T-helper 2 cell treated with Interferon-gamma antibody and Interleukin-4, amounts not matched to agents 100 ng/mL and 5 ng/mL, for 36 hours (primary cell): ENCODE measurements around the gene ARIH2. TPM values are rescaled to one million over a fixed set of nuclear protein-coding genes. Genes with fewer than 3 reads are reported as not detected.

Experiments used
- intact Hi-C: fragments of 100-400 bp; cut with micrococcal nuclease; formaldehyde crosslinking; loops from one replicate; pipeline ENCODE4 v1.15.1; 2023
- total RNA-seq: library from RNA; stranded (reverse); gene quantifications from 2 replicates; pipeline ENCODE4 v1.2.3, GENCODE V29; 2022

The ARIH2 gene
- total RNA-seq, 1 donor from 2014 or later, result 119 TPM

DNA sequence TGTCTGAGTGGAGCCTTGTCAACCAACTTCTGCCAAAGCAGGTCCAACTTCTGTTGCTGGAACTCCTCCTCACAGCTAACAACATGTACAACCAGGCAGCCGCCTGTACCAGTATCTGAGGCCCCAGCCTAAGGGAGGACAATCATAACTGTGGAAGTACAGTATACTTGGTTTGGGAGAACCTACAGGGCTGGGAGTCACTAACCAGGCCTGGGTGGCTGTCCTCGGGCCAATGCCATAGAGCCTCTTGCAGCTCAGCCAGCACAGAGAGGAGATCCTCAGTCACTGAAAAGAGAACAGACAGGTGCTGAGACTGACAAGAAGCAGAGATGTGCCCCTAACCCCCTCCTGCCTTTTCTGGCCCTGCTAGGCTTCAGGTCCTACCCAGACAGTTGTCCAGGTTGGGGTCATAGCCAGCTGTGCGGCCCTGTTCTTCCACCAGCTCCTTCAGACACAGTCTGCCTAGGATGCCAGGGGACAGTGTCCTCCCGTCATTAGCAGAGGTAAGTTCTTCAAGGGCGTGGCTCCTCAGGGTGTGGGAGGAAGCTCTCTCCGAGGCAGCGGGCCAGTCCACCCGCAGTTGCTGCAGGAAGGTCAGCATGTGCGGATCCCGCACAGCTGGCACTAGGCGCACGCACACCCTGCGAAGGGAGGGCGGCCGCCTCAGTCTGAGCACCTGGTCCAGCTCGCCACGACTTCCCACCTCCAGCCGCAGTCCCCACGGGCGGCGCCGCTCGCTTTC, 98.8 kb downstream of the ARIH2 start:
- intact Hi-C loops, result no loop called here

DNA sequence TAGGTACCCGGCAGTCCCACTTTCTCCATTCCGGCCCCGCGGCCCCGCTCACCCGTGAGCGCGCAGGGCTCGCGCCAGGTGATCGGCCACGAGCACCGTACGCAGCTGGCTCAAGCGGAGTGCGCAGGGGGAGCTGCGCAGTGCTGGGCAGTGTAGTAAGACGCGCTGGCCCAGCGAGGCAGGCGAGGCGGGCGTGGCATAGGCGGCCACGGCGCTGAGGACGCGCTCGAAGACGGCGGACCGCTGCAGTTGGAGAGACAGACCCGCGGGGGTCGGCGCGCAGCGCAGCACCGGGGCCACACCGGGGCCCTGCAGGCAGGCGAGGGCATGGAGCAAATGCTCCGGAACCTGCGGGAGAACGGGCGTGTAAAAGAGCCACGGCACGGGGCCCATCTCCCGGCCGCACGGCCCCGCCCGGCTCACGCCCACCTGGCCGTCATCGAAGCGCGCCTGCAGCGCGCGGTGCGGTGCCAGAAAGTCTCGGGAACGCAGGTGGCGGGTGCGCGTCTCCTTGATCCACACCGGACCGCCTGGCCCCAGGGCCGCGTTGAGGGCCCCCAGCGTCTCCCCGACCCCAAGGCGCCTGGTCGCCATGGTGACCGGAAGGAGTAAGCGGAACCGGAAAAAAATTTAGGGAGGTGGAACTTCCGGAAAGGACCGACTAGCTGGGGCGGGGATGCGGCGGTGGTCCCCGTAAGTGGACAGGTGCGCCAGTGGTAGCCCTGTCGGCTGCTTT, 99.5 kb downstream of the ARIH2 start, which contains the start of gene DALRD3:
TSS of gene DALRD3 (minus strand) at position 610 of the 736 bp plus-strand sequence. CDS start at position 594, 16 bp downstream.
- intact Hi-C loops, result no loop called here

DNA sequence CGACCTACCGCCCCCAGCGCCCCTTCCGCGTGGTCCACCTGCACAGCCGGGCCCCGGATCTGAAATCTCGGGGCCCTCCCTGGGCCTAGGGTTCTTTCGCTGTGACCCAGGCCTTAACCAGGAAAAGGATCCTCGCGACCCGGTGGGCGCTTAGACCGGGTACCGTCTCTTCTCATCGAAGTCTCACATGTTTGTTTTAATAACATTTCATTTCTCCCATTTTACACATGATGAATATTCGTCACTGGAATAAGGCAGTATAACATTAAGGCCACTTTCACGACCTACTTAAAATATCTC, 100.0 kb downstream of the ARIH2 start:
- intact Hi-C loops, result no loop called here

DNA sequence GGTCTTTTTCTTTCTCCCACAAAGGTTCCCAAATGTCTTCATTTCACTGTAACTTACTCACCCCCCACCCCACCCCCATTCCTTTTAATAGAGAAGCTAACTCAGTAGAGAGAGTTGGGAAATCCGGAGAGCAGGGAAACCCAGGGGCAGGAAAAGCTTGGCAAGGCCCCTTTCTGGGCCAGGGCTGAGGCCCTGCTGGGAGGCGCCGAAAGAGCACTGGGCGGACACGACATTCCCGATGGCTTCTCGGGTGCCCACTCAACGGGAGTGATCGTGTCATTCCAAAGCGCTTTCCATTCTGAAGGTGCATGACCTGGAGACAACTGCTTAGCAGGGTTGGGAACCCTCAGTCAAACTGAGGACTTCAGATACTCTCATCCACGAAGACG, 101.3 kb downstream of the ARIH2 start:
- intact Hi-C loops, result loop anchor here (2.0 kb wide), 2 partner anchors 29 to 393 kb away; partner anchors contain the start of genes P4HTM and TCTA

DNA sequence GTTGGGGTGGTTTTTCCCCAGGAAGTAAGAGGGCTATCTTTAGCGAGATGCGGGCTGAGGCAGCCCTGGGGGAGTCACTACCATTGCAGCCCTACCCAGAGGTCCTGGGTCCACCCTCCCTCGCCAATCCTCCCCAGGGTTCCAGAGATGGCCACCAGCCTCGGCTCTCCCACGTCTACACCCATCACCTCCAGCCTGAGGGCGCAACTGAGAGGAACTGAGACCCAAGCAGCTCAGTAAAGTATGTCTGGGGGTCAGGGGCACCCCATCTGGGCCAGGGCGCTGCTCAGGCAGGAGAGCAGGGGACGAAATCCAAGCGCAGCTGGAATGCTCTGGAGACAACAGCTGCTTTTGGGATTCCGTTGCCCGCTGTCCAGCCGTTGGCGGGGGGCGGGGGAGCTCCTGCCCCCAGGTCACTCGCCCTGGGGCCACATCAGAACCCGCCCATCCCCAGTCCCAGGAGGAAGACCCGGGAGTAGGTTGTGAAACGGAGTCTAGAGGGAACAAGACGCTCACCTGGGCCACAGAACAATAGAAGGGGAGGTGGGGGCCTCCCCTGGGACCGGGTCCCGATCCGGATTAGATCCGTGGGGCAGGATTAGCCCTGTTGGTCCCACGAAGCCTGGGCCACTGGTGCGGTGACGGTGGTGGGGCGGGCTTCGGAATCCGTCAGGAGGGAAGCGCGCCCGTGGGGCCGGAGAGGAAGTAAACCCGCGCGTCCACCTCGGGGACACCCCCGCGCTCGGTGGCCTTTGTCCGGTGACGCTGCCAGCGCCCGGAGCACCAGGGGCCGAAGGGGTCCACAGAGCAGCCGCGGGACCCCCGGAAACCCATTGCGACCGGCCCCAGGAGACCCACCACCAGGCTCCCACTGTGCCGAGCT, 101.9 kb downstream of the ARIH2 start:
- intact Hi-C loops, result loop anchor here (1.0 to 2.0 kb wide), 7 partner anchors 9 to 392 kb away; partner anchors contain the start of genes ARIH2, IMPDH2, IP6K2 and P4HTM

DNA sequence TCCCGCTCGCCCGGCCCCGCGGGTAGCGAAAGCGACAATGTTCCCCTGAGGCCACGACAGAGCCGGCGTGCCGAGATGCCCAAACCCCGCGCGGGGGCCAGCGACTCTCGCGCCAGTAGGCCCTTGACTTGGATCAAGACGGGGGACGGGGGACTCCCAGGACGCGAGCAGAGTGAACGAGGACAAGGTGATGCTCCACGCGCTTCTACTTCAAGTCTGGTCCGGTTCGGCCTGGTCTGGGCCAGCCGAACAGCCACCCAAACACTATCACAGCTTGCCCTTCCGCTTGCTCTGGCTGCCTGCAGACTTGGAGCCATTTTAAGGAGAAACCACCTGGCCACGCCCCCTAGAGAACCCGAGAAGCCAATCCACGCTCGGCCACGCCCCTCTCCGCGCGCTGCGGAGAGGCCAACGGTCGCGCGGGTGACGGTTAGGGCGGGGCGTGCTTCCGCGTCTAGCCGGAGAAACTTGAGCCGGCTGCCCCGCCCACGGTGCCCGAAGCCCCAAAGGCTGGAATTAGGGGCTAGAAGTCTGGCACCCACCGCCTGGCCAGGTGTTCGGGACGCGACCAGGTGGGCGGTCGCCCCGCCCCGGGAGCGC, 102.7 kb downstream of the ARIH2 start:
- intact Hi-C loops, result loop anchor here (1.0 to 2.0 kb wide), 7 partner anchors 8 to 391 kb away; partner anchors contain the start of genes ARIH2, IMPDH2, IP6K2 and P4HTM

DNA sequence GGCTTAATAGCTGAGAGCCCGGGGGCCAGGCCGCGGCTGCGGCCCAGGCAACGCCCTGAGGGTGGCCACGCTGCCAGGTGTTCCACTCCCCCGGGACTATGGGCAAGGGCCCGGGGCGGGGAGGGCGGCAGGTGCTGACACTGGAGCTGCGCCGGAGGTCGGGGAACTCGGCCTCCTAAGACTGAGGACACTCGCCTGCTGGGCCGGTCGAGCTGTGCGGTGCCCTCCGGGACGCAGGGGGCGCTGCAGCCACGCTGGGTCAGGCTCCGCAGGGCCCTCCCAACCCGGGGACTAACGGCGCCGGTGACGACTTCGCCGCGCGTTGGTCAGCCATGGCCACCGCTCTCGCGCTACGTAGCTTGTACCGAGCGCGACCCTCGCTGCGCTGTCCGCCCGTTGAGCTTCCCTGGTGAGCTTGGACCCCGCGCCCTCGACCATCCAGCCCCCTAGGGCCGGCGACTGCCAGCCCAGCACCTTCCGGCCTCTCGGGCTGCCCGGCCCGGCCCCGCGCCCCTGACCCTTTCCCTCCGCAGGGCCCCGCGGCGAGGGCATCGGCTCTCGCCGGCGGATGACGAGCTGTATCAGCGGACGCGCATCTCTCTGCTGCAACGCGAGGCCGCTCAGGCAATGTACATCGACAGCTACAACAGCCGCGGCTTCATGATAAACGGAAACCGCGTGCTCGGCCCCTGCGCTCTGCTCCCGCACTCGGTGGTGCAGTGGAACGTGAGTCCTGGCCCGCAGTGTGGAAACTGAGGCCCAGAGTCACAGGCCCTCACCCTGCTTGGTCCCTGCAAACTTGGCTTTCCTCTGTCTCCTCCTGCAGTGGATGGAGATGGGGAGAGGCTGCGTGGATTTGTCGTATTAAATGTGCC, 103.4 kb downstream of the ARIH2 start, which contains the start of gene NDUFAF3:
TSS of gene NDUFAF3 (plus strand) at position 309 of the 875 bp plus-strand sequence. CDS start at position 333, 24 bp downstream.
- intact Hi-C loops, result loop anchor here (1.0 to 2.0 kb wide), 7 partner anchors 7 to 391 kb away; partner anchors contain the start of genes ARIH2, IMPDH2, IP6K2 and P4HTM

DNA sequence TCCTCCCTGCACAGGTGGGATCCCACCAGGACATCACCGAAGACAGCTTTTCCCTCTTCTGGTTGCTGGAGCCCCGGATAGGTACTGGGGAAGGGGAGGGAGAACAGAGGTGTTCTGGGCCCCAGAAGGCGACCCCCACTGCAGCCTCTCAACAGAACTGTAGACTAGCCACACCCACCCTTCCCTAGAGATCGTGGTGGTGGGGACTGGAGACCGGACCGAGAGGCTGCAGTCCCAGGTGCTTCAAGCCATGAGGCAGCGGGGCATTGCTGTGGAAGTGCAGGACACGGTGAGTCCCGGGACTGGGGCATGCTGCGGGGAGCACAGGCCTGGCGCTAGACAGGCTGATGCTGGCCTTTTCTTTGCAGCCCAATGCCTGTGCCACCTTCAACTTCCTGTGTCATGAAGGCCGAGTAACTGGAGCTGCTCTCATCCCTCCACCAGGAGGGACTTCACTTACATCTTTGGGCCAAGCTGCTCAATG, 104.1 kb downstream of the ARIH2 start:
- intact Hi-C loops, result no loop called here

DNA sequence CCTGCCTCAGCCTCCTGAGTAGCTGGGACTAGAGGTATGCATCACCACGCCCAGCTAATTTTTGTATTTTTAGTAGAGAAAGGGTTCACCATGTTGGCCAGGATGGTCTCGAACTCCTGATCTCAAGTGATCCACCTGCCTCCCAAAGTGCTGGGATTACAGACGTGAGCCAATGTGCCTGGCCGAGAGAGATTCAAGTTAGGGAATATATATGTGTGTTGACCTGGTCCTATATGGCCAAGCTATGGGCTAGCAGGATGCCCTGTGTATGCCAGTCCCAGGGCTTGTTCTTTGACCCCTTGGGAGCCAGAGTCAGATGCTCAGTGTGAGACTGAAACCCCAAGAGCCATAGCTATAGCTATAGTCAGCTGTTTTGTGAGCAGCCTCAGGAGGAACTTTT, 105.1 kb downstream of the ARIH2 start:
- intact Hi-C loops, result no loop called here

DNA sequence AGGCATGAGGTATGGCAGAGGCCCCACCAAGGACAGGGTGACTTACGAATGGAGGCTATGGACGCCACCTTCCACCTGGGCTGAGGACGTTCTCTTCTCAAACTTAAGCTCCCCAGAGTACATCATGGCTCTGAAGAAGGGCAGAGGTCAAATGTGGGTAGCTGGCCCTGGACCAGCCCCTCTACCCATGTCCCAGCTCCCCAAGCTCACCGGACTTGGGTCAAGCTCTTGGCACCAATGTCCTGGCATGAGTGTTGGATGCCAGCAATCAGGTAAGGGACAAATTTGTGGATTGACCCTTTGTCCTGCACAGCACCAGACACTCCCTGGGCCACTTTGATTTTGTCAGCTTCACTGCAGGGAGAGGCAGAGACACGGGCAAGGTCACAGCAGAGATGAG, 105.8 kb downstream of the ARIH2 start:
- intact Hi-C loops, result no loop called here

DNA sequence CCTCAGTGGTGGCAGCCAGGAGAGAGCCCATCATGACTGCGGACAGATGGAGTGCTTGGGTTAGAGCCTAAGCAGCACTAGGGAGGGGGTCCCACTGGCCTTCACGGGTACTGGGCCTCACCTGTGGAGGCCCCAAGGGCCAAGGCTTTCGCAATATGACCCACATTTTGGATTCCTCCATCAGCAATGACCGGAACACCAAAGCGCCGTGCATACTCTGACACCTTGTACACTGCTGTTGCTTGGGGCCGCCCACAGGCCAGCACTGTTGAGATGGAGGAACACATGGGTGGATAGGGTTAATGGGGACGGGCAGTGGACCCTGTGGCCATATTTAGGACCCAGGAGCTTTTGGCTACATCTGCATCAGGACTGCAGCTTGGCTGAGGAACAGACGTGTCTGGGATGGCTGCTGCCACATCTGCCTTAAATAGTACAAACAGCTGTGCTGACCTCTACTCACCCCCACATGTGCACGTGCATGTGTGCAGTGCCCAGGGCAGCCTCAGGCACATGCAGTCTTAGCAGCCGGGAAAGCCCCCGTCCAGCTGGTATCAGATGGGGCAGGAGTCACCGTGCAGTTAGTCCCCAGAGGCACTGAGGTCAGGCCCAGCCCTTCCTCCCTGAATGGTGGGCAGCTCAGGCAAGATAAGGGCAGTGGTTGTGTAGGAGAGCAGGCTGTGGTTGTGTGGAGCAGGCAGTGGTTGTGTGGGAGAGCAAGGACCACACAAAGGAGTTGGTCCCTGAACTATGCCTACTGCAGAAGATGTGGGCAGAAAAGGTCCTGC, 106.6 kb downstream of the ARIH2 start:
- intact Hi-C loops, result loop anchor here (5.0 kb wide), 1 partner anchor 317 kb away; the partner anchor contains the start of gene USP4

DNA sequence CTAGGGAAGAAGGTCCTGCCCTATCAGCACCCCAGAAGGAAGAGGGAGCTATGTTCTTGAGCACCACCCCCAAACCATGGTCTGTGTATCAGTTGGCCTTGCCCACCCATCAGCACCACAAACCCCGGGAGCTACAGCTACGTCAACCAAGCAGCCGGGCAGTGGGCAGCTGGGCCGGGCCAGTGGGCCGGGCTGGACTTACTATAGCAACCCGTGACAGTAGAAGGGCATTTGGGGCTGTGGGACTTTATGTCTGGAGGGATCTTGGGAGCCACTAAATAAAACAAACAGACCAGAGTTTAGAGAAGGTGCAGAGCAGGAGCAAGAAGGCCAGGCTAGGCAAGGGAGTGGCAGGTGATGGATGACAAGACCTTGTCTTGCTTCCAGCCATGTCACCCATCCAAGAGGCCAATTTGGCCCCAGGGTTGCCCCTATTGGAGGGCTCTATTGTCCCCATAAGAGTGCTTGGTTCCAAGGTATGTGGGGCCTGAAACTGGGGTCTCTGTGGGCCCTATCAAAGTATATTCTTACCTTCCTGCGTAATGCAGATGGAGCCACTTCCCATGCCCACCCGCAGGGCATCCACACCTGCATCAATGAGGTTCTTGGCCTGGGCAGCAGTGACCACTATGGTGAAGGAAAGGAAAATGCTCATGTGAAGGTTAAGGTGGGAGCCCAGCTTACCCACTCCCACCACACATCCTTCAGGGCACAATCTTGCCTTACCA, 107.3 kb downstream of the ARIH2 start:
- intact Hi-C loops, result loop anchor here (5.0 kb wide), 1 partner anchor 316 kb away; the partner anchor contains the start of gene USP4

DNA sequence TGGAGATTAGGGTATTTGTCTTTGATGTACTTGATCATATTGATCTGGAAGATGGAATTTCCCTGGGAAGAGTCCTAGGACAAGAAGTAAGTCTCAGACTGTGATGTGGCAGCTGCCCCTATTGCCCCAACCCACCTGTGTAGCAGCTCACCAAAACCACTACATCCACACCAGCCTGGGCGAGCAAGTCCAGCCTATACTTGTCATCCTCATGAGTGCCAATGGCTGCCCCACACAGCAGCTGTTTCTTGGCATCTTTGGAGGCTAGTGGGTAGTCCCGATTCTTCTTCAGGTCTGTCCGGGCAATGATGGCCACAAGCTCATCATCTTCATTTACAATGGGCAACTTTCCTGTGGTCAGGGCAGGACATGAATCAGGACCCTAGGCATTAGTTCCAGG, 107.9 kb downstream of the ARIH2 start:
- intact Hi-C loops, result loop anchor here (5.0 kb wide), 1 partner anchor 316 kb away; the partner anchor contains the start of gene USP4

DNA sequence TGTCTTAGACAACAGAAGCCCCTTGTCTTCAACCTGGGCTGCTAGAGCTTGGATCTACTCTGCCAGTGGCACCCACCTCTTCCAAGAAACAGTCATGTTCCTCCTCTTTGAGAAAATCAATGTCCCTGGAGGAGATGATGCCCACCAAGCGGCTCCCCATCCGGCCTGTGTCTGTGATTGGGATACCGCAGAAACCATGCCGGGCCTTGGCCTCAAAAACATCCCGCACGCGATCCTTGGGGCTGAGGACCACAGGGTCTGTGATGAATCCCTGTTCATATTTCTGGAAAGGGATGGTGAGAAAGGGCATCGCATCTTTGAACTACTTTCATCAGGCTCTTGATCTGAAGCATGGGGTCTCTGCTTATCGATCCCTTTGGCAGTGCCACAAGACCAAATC, 109.0 kb downstream of the ARIH2 start:
- intact Hi-C loops, result loop anchor here (2.0 to 5.0 kb wide), 3 partner anchors 65 to 315 kb away; partner anchors contain the start of genes QARS1 and USP4

DNA sequence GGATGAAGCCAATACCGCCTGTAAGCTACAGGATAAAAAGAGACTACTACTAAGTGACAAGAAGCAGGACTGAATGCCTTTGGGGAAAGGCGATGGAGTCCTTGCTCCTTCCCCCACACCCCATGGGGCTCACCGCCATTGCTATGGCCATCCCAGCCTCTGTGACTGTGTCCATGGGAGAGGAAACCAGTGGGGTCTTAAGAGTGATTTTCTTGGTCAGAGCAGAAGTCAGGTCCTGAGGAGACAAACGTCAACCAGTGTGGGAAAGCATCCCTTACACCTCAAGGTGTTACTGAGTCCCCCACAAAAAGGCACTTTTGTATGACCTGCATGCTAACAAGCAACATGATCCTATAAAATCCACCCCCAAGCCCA, 109.6 kb downstream of the ARIH2 start:
- intact Hi-C loops, result loop anchor here (2.0 to 5.0 kb wide), 3 partner anchors 65 to 314 kb away; partner anchors contain the start of genes QARS1 and USP4

DNA sequence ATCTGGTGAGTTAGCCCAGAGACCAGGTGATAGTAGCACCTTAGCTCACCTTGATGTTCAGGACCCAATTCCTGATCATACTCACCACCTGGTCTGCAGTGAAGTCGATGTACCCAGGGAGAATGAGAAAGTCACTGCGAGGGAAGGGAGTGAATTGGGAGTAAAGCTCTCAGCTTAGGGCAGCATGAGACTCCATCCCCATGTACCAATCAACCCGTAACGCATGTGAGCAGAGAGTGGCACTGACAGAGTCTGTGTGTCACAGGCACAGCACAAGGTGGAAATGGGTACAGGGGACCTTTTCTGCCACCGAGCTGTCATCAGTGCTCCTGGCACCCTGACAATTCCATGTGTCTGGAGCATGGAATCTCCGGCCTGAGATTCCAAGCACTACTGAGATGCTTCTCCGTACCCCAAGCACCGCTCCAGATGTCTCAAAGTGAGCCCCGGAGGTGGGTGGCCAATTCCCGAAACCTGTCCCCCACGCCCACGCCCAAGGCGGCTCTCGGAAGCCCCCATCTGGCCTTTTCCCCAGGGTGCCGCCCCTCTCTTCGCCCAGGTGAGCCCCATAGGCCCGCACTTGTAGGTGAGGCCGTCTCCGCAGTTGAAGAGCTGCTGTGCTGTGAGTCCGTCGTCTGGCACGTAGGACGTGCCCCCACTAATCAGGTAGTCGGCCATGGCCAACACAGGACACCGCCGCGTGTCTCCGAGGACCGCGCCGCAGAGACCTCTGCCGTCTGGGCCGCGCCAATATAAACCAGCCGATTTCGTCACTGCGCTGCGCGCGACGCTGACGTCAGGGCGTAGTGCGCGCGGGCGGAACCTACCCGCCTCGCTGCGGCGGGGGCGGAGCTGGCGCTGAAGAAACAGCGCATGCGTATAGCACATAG, 110.3 kb downstream of the ARIH2 start, which contains the start of gene IMPDH2:
TSS of gene IMPDH2 (minus strand) at position 726 of the 890 bp plus-strand sequence. CDS start at position 678, 48 bp downstream.
- intact Hi-C loops, result loop anchor here (1.0 to 5.0 kb wide), 4 partner anchors 8 to 313 kb away; partner anchors contain the start of genes QARS1 and USP4

DNA sequence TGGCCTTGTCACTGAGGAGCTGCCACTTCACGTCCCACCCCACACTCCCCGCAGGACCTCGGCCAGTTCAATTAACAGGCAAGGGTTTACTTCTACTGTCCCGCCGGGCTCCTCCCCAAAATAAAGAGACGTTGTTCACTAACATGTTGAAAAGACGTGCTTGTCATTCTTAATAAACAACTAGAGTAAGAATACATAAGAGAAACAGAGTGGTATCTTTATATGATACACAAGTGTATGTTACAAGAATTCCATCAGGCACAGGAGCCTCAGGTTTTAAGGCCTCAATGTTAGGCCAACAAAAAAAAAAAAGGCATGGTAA, 110.9 kb downstream of the ARIH2 start:
- intact Hi-C loops, result loop anchor here (1.0 to 5.0 kb wide), 4 partner anchors 8 to 313 kb away; partner anchors contain the start of genes QARS1 and USP4
